Fibroblast of peridontal ligament (primary cell): ENCODE data around the gene TMEM43.
A peak's percentile ranks its signal among the peaks of the same experiment; 100 is the strongest.

ENCODE experiments used
- DNase-seq: peaks from one replicate; pipeline ENCODE4 v3.0.0-alpha.2; 2010; ENCODE audit errors: extremely low read depth

TMEM43 gene

GRCh38 chr3:14138109-14138877 is 13.4 kb downstream of the TMEM43 start:
- no peak for DNase-seq

DNA sequence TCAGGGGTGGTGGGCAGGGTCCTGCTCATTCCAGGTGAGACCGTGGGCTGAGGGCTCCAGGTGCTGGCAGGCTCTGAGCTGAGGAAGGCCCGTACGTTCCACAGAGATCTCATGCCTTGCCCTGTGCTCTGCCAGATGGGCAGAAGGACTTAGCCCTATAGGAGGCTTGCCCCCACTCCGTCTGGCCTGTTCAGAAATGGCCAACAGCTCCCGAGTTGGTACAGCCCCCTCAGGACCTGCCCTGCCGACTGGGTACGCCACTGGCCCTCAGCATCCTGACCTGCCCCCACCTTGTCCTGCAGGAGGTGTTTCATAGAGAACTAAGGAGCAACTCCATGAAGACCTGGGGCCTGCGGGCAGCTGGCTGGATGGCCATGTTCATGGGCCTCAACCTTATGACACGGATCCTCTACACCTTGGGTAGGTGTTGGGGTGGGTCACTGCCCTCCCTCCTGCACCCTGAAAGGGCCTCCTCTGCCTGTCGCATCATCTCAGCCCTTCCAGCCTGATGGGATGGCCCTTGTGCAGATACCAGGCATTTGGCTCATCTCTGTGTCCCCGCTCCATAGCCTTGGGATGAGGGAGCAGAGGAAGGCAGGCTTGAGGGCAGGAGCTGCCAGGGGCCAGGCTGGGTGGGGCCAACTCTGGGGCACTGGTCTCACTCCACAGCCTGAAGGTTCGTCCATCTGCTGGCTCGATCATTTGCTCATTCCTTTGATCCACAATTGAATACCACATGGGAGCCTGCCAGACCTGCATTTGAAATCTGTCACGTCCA is 14.2 kb downstream of the TMEM43 start:
- DNase-seq = no peak

DNA sequence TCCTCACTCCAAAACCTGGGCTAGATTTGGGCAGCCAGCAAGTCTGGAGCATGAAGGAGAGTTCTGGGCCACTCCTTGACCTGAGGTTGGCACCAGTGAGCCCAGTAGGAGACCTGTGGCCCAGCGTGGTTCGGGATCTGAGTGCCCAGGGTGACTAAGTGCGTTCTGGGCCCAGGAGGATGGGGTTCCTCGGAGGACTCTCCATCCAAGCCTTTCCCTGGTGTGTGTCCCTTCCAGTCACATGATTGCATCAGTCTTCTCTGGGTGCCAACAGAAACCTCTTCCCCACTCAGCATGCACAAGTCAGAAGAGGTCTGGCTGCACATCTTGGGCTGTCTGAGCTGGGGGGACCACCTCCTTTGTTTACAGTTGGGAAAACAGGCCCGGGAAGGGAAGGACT is 14.9 kb downstream of the TMEM43 start:
- DNase-seq = no peak

DNA sequence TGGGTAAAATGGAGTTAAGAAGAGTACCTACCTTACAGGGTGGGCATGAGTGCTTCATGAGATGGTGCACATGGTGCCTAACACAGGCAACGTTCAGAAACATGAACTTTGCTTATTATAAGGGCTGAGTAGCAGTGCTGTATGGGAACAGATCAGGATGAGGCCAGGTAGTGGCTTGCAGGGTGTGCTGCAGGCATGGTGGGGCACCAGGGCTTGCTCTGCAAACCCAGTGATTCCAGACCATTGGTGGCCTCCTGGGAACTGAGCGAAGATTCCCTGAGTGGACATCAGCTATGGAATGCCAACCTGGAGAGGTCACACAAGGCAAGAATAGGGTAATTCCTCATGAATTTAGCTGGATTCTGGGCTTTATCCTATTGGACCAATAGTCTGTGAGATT is 15.8 kb downstream of the TMEM43 start:
- DNase-seq = no peak

GRCh38 chr3:14141144-14141543 is 16.3 kb downstream of the TMEM43 start:
- DNase-seq = no peak

- no peak for DNase-seq
Measured at GRCh38 chr3:14141602-14142341, 16.9 kb downstream of the TMEM43 start.

- DNase-seq = no peak
Measured at GRCh38 chr3:14142567-14143270, 17.9 kb downstream of the TMEM43 start.

- DNase-seq = peak; percentile 96
Measured at GRCh38 chr3:14143271-14144225, 18.7 kb downstream of the TMEM43 start.

GRCh38 chr3:14144423-14145075 is 19.7 kb downstream of the TMEM43 start:
- peak; percentile 100 for DNase-seq

- peak; percentile 42 for DNase-seq
Measured at GRCh38 chr3:14145236-14145635, 20.4 kb downstream of the TMEM43 start.

GRCh38 chr3:14145670-14146380 is 21.0 kb downstream of the TMEM43 start:
- DNase-seq = no peak

DNA sequence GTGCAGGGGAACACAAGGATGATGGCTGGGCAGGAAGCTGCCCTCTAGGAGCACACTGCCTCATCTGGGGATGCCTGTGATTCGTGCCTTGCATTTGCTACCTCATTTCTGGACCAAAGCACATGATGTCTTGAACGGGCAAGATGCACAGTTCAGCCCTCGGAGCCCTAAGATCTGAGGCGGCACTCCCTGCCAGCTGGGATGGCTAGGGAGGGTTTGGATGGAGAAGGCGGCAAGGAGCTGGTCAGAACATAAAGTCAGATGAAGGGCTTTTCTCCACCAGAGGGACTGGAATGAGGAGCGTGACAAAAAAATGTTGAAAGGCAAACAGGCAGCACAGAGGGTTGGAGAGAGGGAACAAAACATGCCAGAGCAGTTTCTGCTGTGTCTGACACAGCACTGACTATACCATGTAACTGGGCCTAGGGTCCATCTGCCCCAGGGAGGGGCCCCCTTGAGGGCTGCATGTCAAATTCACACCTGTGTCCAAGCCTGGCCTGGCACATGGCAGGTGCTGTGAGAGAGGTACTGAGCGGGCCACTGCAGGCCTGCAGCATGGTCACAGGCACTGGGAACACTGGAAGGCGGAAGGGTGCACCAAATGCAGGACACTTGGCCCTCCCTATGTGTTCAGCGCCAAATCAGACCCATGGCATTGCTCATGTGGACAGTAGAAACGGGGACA is 21.7 kb downstream of the TMEM43 start:
- no peak for DNase-seq

GRCh38 chr3:14147066-14147435 is 22.2 kb downstream of the TMEM43 start:
- no peak for DNase-seq

DNA sequence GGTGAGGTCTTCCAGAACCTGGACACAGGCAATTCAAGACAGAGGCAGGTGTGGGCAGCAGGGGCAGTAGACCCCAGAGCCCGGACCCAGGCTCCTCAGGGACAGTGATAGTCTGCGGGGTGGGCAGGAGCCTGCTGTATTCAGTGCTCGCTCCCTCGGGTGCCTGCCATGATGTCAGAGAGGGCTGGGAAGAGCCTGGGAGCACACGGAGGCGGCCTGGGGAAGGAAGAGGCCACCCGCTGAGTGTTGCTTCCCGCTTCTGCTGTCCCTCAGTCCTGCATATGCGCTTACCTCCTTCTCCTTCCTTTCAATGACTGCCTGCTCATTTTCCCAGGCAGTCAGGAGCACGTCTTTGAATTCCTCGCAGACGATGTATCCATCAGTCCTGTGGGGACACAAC is 22.8 kb downstream of the TMEM43 start:
- DNase-seq = no peak

GRCh38 chr3:14148041-14148985 is 23.5 kb downstream of the TMEM43 start:
- DNase-seq = no peak

- no peak for DNase-seq
Measured at GRCh38 chr3:14150078-14150477, 25.2 kb downstream of the TMEM43 start.

DNA sequence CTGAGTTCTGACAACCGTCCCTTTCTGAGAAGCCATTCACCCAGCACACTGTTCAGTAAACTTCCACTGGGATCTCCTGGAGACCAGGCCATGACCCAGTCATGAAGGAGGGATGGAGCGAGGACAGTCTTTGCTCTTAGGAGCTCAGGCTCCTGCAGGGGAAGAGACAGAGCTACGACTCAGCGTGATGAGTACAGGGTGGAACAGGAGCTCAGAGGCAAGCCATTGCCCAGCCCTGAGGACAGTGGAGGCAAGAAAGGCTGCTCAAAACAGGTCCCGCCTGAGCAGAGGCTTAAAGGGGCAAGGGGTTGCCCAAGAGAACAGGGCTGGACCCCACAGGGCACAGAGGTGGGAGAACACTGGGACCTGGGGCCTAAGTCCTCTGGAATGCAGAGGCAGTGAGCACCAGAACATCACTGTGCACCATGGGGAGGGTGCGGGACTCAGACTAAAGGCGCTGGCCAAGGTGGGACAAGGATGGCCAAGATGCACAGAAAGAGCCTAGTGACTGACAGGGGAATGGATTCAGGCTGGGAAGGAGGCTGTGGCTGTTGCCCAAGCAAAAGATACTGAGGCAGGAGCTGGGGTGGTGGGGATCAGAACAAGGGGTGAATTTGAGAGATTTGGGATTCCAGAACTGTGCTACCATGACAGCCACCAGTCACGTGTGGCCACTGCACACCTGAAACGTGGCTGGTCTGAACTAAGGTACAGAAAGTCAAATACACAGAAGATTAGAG is 25.8 kb downstream of the TMEM43 start:
- DNase-seq = no peak
